HG02870 (cell line): ENCODE measurements around the gene BTLA.
"Not testable (repeated sequence)": the region's sequence is repeated elsewhere in the genome, so short reads cannot be mapped to it uniquely, and the experiment has no call there.

Experiments
- ATAC-seq: cut with Tn5 transposase; IDR thresholded peaks from one replicate; pipeline ENCODE4 v1.9.1; 2021; ENCODE audit warnings: mild to moderate bottlenecking, moderate library complexity; ENCODE audit not compliant: unreplicated experiment

Gene BTLA

DNA sequence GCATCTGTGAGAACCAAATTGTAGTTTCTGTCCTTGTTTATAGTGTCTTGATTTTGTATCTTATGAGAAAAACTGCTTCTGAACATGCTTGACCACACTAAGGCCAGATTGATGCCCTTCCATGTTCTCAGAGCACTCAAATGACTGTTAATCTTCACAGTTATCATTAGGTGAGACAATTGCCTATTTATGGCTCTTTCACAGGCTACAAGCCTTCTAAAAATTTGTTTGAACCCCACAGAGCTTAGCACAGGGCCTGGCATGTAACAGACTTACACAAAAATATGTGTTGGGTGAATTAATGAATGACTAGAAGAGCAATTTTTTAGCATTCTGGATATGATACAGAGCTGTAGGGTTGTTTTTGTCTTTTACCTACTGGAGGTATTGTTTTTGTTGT is 43.1 kb downstream of the BTLA start:
- no peak for ATAC-seq

DNA sequence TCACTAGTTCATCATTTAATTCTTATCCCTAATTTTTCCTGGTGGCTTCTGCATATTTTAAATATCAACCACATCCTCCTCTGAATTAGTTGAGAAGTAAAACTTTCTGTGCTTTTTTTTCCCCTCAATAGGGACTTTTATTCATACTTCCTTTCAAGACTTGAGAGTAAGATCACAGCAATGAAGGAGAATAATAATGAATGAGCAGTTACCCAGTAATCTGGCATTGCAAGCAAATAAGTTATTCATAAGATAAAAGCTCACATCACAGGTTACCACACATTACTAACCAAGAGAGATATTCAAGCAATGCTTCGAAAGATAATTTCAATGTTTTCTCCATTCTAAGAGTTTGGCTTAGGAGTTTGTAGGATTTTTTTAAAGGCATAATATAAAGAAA is 50.3 kb downstream of the BTLA start:
- no peak for ATAC-seq

DNA sequence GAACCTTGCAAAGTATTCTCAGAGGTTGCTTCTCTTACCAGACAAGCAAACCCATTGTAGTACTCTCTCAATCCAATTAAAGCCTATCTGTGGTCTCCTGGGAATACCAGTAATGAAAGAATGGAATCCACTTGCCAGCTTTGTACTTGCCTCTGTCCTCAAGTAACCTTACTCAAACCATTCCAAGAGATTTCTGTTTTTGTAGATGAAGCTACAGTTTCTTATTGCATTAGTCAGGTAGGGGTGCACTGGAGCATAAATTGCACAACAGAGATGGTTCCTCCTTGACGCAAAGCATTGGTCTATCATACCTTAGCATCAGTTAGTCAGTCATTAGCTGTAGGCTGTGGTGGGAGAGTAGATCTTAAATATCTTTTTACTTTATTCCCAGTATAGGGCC is 52.9 kb downstream of the BTLA start:
- ATAC-seq: no peak

DNA sequence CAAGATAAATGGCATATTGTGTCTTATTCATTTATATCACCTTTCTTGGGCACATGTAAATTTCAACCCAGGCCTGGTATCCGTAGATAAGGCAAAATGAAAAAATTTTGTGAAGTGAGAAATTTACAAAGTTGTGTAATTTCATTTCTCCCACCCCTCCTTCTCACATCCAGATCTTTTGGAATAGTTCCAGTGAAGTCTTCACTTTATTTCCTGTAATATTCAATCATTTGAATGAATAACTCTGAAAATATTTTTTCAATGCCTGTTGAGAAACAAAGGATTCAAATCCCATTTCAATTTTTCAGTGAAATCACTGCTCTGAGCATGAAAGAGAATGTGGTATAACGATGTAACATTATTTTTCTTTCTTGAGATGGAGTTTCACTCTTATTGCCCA is 53.4 kb downstream of the BTLA start:
- ATAC-seq: no peak

DNA sequence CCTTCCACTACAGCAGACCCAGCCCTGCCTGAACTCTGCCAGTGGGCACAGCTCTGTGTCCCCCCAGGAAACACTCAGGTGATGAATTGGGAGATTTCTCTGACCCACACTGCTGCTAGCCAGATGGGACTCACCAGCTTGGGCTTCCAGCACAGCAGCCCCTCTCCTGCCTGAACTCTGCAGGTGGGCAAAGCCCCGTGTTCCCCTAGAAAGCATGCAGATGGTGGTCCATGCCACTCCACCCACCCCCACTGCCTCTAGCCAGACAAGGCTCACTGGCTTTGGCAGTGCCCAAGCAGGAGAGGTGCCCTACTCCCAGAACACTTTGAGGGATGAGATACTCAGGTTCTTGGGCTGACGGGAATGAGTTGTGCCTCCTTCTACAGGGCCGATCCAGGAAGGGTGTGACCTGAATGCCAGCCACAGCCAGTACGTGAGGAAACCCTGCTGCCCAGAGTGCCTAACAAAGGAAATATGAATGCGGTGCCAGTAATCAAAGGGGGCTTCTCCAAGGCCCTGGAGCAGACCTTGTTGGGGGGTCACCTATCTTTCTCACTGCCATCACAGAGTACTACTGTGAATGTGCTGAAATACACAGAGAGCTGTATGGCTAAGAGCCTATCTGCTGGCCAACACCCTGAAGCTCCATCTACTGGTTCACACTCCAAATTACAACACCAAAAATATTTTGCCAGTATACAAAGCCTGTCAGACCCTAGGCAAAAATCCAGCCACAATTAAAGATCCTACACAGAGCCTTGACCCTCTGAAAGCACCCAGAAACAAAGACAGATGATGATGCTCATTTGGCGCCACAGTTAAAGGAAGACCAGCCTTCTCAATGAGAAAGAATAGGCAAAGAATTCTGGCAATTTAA is 61.9 kb downstream of the BTLA start:
- ATAC-seq: no peak

DNA sequence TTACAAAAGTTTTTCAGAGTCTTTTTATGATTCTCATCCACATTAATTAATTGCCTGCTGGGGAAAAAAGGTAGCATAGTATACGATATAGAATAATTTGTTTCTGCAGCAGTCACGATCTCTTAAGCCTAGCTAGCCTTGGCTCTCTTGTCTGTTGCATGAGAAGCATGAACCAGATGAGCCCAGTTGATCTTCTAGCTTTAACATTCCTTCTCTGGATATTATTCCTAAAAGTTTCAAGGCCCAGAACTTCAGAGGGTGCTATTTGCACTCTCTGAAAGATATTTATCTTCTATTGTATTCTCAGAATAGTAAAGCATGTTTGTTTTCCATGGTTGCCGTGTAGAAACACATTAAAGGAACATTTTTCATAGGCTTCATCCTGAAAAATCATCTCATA is 69.3 kb downstream of the BTLA start:
- ATAC-seq: no peak

DNA sequence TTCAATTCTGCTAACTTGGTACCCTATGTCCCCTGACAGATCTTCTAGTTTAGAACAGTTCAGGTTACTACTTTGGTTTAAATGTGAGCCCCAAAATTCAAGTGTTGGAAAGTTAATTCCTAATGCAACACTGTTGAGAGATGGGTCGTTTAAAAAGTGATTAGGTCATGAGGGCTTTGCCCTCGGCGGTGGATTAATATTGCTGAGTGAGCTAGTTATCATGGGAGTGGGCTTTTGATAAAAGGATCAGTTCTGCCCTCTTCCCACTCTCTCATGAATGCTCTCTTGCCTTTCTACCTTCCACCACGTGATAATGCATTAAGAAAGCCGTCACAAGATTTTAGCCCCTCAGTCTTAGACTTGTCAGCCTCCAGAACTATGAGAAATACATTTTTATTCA is 72.1 kb downstream of the BTLA start:
- no peak for ATAC-seq

DNA sequence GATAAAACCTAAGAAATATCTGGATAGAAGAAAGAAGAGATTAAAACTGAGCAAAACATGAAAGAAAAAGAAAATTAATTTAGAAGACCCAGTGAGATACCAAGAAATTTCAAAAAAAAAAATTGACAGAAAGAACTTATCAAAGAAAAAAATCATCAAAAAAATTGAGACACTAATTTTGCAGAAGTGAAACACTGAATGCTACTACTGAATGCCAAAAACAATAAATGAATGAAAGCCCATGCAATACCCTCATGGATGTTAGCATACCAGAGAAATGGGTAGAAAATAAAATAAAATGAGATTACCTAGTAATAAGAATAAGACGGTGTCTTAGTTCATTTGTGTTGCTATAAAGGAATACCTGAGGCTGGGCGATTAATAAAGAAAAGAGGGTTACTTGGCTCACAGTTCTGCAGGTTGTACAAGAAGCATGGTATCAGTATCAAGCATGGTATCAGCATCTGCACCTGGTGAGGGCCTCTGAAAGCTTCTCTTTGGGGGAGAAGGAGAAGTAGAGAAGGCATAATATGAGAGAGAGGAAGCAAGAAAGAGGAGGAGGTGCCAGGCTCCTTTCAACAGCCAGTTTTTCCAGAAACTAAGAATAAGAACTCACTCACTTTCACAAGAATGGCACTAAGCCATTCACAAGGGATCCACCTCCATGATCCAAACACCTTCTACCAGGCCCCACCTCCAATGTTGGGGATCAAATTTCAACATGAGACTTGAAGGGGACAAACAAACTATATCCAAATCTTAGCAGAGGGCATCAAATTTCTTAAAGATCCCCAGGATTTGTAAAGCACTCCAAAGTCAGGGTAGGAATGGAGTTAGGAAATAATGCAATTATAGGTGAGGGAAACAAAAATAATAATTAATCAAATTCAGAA is 73.2 kb downstream of the BTLA start:
- ATAC-seq: no peak

DNA sequence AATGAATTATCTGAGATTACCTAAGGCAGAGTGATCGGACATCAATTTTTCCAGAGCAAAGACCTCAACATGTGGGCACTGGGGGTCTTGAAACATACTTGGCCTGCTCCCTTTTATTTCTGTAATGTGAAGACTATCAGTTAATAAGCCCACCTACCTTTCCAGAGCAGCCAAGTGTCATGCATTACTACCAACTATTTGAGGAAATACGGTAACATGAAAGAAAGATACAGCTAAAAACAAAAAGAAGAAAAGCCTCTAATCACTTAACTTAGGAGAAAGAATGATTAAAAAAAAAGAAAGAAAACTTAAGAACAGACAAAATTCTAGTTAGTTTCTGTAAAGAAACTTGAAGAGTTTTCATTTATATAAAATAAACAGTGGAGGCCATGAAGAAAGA is 73.9 kb downstream of the BTLA start:
- no peak for ATAC-seq

DNA sequence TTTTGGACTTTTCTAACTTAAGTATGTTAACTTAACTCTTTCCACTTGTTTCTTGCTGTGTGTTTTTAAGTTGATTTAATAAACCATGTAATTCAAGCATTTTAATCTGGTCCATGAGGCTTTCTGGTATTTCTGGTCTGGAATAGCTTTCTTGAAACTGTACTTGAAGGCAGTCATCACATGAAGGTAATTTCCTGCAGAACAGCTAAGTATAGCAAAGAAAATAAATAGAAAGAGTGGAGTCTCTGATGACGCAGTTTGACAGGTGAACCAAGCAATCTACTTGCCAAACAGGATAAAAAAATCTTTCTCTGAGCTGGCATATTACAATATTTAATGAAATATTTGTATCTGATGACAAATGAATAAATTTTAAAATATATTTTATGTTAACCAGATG is 74.9 kb downstream of the BTLA start:
- no peak for ATAC-seq

DNA sequence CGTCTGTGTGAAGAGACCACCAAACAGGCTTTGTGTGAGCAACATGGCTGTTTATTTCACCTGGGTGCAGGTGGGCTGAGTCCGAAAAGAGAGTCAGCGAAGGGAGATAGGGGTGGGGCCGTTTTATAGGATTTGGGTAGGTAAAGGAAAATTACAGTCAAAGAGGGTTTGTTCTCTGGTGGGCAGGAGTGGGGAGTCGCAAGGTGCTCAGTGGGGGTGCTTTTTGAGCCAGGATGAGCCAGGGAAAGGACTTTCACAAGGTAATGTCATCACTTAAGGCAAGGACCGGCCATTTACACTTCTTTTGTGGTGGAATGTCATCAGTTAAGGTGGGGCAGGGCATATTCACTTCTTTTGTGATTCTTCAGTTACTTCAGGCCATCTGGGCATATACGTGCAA is 76.4 kb downstream of the BTLA start:
- ATAC-seq: not testable (repeated sequence)

DNA sequence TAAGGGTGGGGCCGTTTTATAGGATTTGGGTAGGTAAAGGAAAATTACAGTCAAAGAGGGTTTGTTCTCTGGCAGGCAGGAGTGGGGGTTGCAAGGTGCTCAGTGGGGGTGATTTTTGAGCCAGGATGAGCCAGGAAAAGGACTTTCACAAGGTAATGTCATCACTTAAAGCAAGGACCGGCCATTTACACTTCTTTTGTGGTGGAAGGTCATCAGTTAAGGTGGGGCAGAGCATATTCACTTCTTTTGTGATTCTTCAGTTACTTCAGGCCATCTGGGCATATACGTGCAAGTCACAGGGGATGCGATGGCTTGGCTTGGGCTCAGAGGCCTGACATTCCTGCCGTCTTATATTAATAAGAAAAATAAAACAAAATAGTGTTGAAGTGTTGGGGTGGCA is 80.7 kb downstream of the BTLA start:
- not testable (repeated sequence) for ATAC-seq

DNA sequence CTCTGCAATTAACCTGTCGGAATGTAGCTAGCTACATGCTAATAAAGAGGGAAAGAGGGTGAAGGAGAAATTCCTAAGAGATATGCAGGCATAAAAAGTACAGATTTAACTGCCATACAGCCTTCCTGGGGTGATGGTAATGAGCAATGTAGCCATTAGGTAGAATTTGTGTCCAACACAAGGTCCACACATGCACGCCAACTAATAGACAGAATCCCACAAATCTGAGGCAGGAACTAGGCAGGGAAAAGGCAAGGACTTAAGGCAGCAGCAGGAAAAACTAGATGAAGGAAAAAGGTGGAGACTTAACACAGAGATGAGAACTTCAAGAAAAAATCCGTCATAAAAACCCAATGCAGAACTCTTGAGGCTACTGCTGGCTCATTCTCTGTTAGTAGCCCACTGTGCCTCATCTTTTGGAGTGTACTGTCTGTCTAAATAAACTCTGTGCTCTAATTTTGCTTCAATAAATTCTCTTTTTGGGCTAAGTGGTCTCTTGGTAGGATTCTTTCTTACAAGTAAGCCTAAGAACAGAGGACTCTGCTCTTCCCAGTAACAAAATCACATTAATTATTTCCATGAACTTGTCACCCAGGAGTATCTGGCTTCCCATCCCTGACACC is 81.5 kb downstream of the BTLA start:
- ATAC-seq: no peak

DNA sequence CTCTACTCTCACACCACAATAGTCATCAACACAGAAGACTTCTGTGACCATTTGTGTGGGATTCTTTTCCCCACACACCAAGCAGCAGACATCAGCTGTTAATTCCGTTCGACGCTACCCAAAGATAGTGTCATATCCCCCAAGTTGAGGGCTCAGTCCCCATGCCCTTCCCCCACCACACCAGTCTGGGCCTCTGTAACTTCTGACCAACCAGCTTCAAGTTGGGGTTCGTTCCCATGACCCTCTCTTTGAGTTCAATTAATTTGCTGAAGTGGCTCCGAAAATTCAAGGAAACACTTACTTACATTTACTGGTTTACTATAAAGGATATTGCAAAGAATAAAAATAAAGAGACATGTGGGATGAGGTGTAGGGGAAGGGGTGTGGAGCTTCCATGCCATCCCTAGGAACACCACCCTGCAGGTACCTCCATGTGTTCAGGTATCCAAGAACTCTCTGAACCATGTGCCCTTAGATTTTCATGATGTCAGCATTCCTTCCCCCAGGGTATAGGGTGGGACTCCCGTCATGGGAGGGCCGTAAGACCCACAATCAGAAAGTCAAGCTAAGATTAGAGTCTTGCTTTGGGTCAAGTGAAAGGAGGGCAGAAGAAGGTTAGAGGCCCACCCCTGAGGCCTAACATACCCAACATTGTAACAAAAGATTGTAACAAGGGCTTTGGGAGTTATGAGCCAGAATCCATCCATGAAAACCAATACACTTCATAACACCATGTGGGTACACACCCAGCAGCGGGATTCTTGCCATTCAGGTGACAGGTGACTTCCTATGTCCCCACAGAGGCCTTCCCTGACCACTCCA is 82.7 kb downstream of the BTLA start:
- no peak for ATAC-seq

DNA sequence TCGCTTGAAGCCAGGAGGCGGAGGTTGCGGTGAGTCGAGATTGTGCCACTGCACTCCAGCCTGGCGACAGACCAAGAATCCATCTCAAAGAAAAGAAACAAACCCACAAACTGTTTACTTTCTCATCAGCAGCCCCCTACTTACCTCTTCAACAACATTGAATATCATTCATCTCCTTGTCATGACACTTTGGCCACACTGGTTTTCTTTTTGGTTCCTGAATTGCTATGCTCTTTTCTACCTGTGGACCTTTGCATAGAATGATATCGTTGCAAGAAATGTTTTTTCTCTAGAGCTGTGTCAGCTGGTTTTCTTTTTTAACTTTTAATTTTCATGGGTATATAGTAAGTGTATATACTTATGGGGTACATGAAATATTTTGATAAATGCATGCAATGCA is 83.9 kb downstream of the BTLA start:
- ATAC-seq: no peak
